ENCODE data around the gene ADGRA3.

DNA sequence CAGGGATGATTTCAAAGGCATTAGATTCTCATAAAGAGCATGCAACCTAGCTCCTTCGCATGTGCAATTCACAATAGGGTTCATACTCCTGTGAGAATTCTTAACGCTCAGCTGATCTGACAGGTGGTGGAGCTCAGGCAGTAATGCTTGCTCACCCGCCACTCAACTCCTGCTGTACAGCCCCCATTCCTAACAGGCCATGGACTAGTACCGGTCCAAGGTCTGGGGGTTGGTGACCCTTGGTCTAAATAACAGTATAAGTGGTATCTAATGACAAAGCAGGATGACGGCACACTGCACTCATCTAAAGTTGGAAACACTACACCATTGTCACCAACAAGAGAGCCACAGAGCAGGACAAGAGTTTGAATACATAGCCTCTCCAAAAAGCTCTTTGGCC, 28.5 kb downstream of the ADGRA3 start:
- TF ChIP-seq, protein P1, sequence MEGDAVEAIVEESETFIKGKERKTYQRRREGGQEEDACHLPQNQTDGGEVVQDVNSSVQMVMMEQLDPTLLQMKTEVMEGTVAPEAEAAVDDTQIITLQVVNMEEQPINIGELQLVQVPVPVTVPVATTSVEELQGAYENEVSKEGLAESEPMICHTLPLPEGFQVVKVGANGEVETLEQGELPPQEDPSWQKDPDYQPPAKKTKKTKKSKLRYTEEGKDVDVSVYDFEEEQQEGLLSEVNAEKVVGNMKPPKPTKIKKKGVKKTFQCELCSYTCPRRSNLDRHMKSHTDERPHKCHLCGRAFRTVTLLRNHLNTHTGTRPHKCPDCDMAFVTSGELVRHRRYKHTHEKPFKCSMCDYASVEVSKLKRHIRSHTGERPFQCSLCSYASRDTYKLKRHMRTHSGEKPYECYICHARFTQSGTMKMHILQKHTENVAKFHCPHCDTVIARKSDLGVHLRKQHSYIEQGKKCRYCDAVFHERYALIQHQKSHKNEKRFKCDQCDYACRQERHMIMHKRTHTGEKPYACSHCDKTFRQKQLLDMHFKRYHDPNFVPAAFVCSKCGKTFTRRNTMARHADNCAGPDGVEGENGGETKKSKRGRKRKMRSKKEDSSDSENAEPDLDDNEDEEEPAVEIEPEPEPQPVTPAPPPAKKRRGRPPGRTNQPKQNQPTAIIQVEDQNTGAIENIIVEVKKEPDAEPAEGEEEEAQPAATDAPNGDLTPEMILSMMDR (IDR thresholded peaks at IDR 0.05; ENCODE audit: poor library complexity, severe bottlenecking), result no peak
- TF ChIP-seq RAD21 (conservative IDR thresholded peaks at IDR 0.05) (no peak), POLR2AphosphoS5 (IDR thresholded peaks at IDR 0.05) (no peak), EZH2 (IDR thresholded peaks at IDR 0.05; ENCODE audit: borderline replicate concordance, insufficient read depth, low read length, poor library complexity, severe bottlenecking) (no peak), TAF1 (IDR thresholded peaks at IDR 0.05; ENCODE audit: low read depth) (no peak), EP300 (conservative IDR thresholded peaks at IDR 0.05; ENCODE audit: poor library complexity, severe bottlenecking) (no peak), REST (IDR thresholded peaks at IDR 0.05; ENCODE audit: borderline replicate concordance) (no peak)
